Stimulated activated effector memory CD8-positive, alpha-beta T cell treated with anti-CD3 and anti-CD28 coated beads, Interleukin-12 subunit alpha, Interleukin-12 subunit beta, amount 100 ng/mL, for 72 hours (primary cell): ENCODE results near the gene DDX4.
A peak's percentile ranks its signal among the peaks of the same experiment; 100 is the strongest.
"Not testable (repeated sequence)": the region's sequence is repeated elsewhere in the genome, so short reads cannot be mapped to it uniquely, and the experiment has no call there.

ENCODE experiments used
- ATAC-seq: fragments of 150-1000 bp; cut with Tn5 transposase; 2 replicates; pipeline ENCODE4 v1.10.0; 2021
- DNase-seq, 2 donors: peaks; one replicate each; pipeline ENCODE4 v3.0.0; 2021 to 2022; ENCODE audit warnings: low spot score in 2 of 2
- H3K27ac Mint-ChIP-seq: one replicate; pipeline ENCODE4 v1.8.0; 2022; ENCODE audit warnings: mild to moderate bottlenecking, mixed read lengths
- H3K36me3 Mint-ChIP-seq: one replicate; pipeline ENCODE4 v1.8.0; 2022; ENCODE audit warnings: mild to moderate bottlenecking, mixed read lengths
- H3K4me1 Mint-ChIP-seq: one replicate; pipeline ENCODE4 v1.8.0; 2022; ENCODE audit warnings: mixed read lengths
- H3K4me3 Mint-ChIP-seq: one replicate; pipeline ENCODE4 v1.8.0; 2022; ENCODE audit warnings: mild to moderate bottlenecking, mixed read lengths
- H3K9me3 Mint-ChIP-seq: one replicate; pipeline ENCODE4 v1.8.0; 2022; ENCODE audit warnings: mixed read lengths

DDX4 gene

GRCh38 chr5:55737793-55738192 is at the start of gene DDX4:
TSS of gene DDX4 (plus strand) at chr5:55738061. CDS start at chr5:55738964, 903 bp downstream.
- no peak for DNase-seq
- Mint-ChIP-seq H3K36me3 (no peaks in the 10 kb centered on the region), H3K4me3 (no peak within 1 kb of the TSS), H3K9me3 (no peaks in the 10 kb centered on the region), H3K4me1 (no peaks in the 10 kb centered on the region), H3K27ac (no peak within 1 kb of the TSS)
- no peak for ATAC-seq

DNA sequence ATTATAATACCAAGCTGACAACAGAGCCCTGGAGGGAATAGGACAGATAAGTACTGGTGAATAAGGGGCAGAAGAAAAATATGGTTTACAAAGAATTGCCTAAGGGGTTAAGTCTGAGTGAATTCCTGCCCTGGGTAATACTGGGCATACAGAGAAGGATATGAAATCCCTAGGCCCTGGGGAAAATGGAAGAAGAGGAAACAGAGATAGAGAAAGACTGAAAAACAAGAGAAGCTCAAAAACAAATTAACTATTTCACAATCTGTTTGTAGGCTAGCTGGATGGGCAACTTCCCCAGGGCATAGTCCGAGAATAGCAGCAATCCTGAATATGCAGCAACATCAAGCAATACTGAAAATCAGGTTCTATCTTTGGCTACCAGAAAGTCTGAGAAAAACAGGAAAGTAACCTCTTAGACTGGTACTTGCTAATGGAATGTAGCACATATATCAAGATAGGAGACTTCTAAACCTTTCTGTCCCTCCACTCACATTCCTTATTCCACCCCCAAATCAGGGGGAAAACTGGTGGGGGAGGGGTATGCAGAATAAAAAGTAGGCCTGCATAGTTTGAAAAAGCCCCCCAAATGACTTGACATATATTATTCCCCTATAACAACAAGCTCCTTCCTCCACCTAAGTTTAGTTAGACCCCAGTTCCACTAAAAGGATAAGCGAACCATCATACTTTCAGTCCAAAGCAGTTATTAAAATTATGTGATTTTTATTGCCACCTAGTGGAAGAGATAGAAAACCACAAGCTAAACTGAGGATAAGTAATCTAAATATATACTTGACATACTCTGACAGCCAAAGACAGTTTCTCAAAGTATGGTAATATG is 46.4 kb upstream of the DDX4 start:
- no peak for ATAC-seq
- no peak for DNase-seq
- H3K36me3 Mint-ChIP-seq, result peaks cover 18% of the 10 kb centered on the region

GRCh38 chr5:55692106-55692417 is 45.8 kb upstream of the DDX4 start:
- no peak overlapping the region for H3K4me3 Mint-ChIP-seq
- peaks cover 19% of the 10 kb centered on the region for H3K36me3 Mint-ChIP-seq
- no peak for ATAC-seq
- no peaks in the 10 kb centered on the region for H3K4me1 Mint-ChIP-seq
- no peak overlapping the region for H3K27ac Mint-ChIP-seq
- DNase-seq, result no peak
- no peaks in the 10 kb centered on the region for H3K9me3 Mint-ChIP-seq

More for the DNA sequence above, 46.4 kb upstream of the DDX4 start:
- Mint-ChIP-seq H3K9me3 (no peaks in the 10 kb centered on the region), H3K27ac (no peak overlapping the region), H3K4me1 (no peaks in the 10 kb centered on the region), H3K4me3 (no peak overlapping the region)

DNA sequence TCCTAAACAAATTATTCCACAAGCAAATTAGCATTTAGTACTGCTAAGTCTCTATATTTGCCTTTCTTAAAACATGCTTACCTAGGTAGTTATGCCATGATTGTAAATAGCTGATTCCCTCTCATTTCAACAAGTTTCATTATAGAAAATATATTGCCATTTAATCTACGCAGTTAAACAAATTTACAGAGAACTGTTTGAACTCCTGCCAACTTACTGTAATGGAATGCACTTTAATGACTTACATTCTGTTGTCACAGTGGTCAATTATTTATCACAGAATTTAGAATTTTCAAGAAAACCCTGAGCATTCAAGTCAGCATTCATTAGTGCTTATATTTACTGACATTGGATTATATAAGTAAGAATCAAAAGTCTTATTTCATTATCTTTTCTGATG is 45.4 kb upstream of the DDX4 start:
- Mint-ChIP-seq H3K27ac (no peak overlapping the region), H3K4me3 (no peak overlapping the region), H3K36me3 (peaks cover 24% of the 10 kb centered on the region), H3K4me1 (no peaks in the 10 kb centered on the region), H3K9me3 (no peaks in the 10 kb centered on the region)
- DNase-seq (no peak), ATAC-seq (no peak)

DNA sequence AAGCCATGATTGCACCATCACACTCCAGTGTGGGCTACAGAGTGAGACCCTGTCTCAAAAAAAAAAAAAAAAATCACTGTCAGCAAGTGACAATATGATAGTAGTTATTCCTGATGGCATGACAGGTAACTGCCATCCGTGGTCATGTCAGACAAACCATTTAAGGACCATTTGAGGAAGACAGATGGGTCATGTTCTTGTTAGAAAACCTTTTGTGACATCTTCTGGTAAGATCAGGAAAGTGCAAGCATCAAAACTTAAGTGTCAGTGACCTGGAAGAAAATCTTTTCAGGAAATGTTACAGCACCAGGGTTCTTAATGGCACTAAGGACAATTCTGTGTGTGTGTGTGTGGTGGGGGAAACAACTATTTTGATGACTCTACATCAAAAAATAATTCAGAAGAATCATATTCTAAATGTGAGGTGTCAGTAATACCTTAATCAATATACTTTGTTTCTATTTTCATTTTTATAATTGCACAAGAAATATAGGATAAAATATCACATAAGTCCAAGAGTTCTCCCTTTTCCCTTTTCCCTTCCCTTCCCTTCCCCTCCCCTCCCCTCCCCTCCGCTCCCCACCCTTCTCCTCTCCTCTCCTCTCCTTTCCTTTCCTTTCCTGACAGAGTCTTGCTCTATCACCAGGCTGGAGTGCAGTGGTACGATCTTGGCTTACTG is 43.6 kb upstream of the DDX4 start:
- no peak overlapping the region for H3K27ac Mint-ChIP-seq
- H3K4me1 Mint-ChIP-seq, result peaks cover 4% of the 10 kb centered on the region
- DNase-seq (no peak), ATAC-seq (no peak)
- no peak overlapping the region for H3K4me3 Mint-ChIP-seq
- no peaks in the 10 kb centered on the region for H3K9me3 Mint-ChIP-seq
- H3K36me3 Mint-ChIP-seq, result peaks cover 25% of the 10 kb centered on the region

GRCh38 chr5:55696704-55697103 is 41.2 kb upstream of the DDX4 start:
- not testable (repeated sequence) for H3K9me3 Mint-ChIP-seq, H3K4me3 Mint-ChIP-seq, DNase-seq, H3K27ac Mint-ChIP-seq, ATAC-seq
- H3K4me1 Mint-ChIP-seq, result peaks cover 17% of the 10 kb centered on the region
- H3K36me3 Mint-ChIP-seq, result peaks cover 25% of the 10 kb centered on the region

- ATAC-seq, result peak; percentile 57
- peaks cover 26% of the 10 kb centered on the region for H3K36me3 Mint-ChIP-seq
- no peak overlapping the region for H3K4me3 Mint-ChIP-seq
- H3K4me1 Mint-ChIP-seq, result peaks cover 20% of the 10 kb centered on the region
- H3K27ac Mint-ChIP-seq, result peak overlapping the region; percentile 73
- no peak for DNase-seq
- H3K9me3 Mint-ChIP-seq, result no peaks in the 10 kb centered on the region
These were observed 38.7 kb upstream of the DDX4 start for GRCh38 chr5:55699041-55699688.

GRCh38 chr5:55700745-55701144 is 37.1 kb upstream of the DDX4 start:
- H3K4me3 Mint-ChIP-seq, result no peak overlapping the region
- ATAC-seq (no peak), DNase-seq (no peak)
- H3K27ac Mint-ChIP-seq, result no peak overlapping the region
- no peaks in the 10 kb centered on the region for H3K9me3 Mint-ChIP-seq
- H3K36me3 Mint-ChIP-seq, result peaks cover 17% of the 10 kb centered on the region
- H3K4me1 Mint-ChIP-seq, result peaks cover 24% of the 10 kb centered on the region

DNA sequence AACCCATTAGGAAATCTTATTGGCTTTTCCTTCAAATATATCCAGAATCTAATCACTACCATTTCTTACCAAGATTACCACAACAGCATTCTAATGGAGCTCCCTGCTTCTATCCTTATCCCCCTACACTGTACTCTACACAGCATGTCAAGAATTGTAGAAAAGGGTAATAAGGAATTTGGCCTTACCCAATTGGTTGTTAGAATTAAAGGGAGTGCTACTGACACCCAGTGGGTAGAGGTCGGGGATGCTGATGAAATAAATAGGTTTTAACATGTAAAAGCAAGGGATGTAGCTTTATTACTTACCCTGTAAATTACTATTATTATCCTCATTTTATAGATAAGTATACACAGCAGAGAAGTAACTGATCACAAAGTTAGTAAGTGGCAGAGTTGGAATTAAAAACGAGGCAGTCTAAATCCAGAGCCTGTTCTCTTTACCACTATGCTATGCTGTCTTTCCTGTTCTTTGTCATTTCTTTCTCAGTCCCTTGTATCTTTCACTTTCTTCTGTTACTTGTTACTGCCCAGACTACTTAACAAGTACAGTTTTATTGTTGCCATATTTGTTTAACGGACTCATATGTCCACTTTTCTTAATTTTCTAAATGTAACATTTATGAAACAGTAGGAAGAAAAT is 36.3 kb upstream of the DDX4 start:
- no peak overlapping the region for H3K27ac Mint-ChIP-seq

DNA sequence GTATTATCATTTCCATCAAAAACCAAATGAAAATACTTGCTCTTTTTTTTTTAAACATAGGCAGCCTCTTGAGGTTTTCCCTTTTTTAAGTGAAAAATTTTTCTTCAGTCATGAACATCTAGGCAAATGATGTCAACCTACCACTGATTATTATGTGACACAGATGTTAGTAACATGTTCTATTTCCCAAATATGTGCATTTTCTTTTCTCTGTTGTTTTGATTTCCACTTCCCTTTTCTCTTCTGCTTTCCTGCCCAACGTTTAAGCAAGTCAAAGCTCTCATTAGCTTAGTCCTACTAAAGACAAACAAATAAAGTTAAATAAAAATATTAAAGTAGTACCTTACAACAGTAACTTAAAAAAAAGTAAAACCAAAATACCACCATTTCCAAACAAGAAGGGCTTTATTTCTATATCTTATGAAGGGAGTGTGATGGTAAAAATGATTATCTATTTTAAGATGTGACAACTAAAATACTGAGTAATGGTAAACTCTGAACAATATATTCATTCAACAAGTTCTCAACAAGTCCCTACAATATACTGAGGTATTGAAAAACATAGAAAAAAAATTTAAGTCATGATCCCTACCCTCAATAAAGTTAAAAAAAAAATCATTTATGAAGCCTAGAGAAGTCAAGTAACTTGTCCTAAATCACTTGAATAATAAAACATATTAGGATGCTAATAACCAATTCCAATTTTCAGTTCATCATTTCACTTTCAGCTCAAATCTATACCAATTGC is 35.1 kb upstream of the DDX4 start:
- ATAC-seq (no peak), DNase-seq (no peak)
- Mint-ChIP-seq H3K4me1 (peaks cover 30% of the 10 kb centered on the region), H3K9me3 (no peaks in the 10 kb centered on the region), H3K27ac (no peak overlapping the region), H3K4me3 (no peak overlapping the region), H3K36me3 (peaks cover 10% of the 10 kb centered on the region)

More for the DNA sequence above, 36.3 kb upstream of the DDX4 start:
- Mint-ChIP-seq H3K36me3 (peaks cover 17% of the 10 kb centered on the region), H3K4me1 (peaks cover 24% of the 10 kb centered on the region), H3K9me3 (no peaks in the 10 kb centered on the region), H3K4me3 (no peak overlapping the region)
- DNase-seq, result no peak
- ATAC-seq, result peak; percentile 47

DNA sequence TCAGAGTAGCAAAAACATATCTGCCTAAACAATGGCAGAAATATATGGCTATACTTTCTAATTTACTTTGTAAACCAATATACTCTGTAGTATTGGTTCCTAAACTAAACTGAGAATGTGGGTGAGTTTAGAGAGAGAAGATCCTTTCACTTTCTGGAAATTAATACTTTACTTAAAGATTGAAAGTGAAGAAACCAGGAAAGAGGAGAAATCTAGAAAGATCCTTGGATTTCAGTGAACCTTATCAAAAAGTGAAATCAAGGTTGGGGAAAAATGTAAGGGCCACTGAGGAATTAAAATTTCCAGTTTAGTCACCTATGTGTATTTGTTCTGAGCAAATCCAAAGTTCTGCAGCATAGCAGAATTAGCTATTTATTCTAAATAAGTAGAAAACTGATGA is 31.6 kb upstream of the DDX4 start:
- no peak overlapping the region for H3K27ac Mint-ChIP-seq
- peaks cover 32% of the 10 kb centered on the region for H3K4me1 Mint-ChIP-seq
- no peak overlapping the region for H3K4me3 Mint-ChIP-seq
- ATAC-seq (no peak), DNase-seq (no peak)
- no peaks in the 10 kb centered on the region for H3K9me3 Mint-ChIP-seq
- peaks cover 12% of the 10 kb centered on the region for H3K36me3 Mint-ChIP-seq

DNA sequence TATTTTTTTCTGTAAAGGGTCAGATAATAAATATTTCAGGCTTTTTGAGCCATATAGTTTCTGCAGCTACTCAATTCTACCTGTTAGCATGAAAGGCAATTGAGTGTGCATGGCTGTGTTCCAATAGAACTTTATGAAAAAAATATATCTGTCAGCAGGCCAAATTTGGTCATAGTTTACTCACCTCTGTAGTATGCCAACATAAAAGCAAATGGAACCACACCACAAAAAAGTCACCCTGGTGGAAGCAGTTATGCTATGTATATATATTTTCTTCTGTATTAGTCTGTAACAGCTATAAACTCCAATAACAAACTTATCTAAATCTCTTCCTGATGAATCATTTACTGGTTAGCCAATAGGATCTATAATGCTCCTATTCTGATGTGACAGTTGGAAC is 29.1 kb upstream of the DDX4 start:
- DNase-seq (no peak), ATAC-seq (no peak)
- Mint-ChIP-seq H3K9me3 (no peaks in the 10 kb centered on the region), H3K4me3 (no peak overlapping the region), H3K27ac (no peak overlapping the region), H3K4me1 (peaks cover 35% of the 10 kb centered on the region), H3K36me3 (peaks cover 13% of the 10 kb centered on the region)

- Mint-ChIP-seq H3K4me3 (peak overlapping the region; percentile 98), H3K4me1 (peaks cover 31% of the 10 kb centered on the region)
These were observed 26.3 kb upstream of the DDX4 start for GRCh38 chr5:55711507-55712022.

GRCh38 chr5:55712023-55712859 is 25.6 kb upstream of the DDX4 start, which contains the start of gene SLC38A9:
TSS of gene SLC38A9 (minus strand) at chr5:55712324. CDS start at chr5:55697958, 14,366 bp downstream.
- DNase-seq, result peak; percentile 82 to 93
- peaks cover 31% of the 10 kb centered on the region for H3K4me1 Mint-ChIP-seq
- peak; percentile 100 for ATAC-seq
- peak within 1 kb of the TSS; percentile 96 for H3K27ac Mint-ChIP-seq
- no peaks in the 10 kb centered on the region for H3K9me3 Mint-ChIP-seq
- peaks cover 13% of the 10 kb centered on the region for H3K36me3 Mint-ChIP-seq
- peak within 1 kb of the TSS; percentile 98 for H3K4me3 Mint-ChIP-seq

More at GRCh38 chr5:55711507-55712022, 26.3 kb upstream of the DDX4 start:
- H3K9me3 Mint-ChIP-seq, result no peaks in the 10 kb centered on the region
- DNase-seq (no peak), ATAC-seq (no peak)
- H3K27ac Mint-ChIP-seq, result peak overlapping the region; percentile 96
- peaks cover 13% of the 10 kb centered on the region for H3K36me3 Mint-ChIP-seq
